HG02973 (cell line): ENCODE measurements around the gene LYZL2.
"Not testable (repeated sequence)": the region's sequence is repeated elsewhere in the genome, so short reads cannot be mapped to it uniquely, and the experiment has no call there.

Source experiments
- ATAC-seq: cut with Tn5 transposase; IDR thresholded peaks from one replicate; pipeline ENCODE4 v1.9.1; 2021; ENCODE audit warnings: moderate library complexity; ENCODE audit not compliant: unreplicated experiment

The LYZL2 gene

GRCh38 chr10:30639946-30640786, 10.6 kb upstream of the LYZL2 start:
- ATAC-seq = no peak

- no peak for ATAC-seq
These were observed 8.4 kb upstream of the LYZL2 start for GRCh38 chr10:30637881-30638467.

GRCh38 chr10:30631188-30631587, 1.6 kb upstream of the LYZL2 start:
- no peak for ATAC-seq

GRCh38 chr10:30630571-30630970, 1.0 kb upstream of the LYZL2 start:
- ATAC-seq = no peak

GRCh38 chr10:30628576-30628975, 977 bp downstream of the LYZL2 start:
- ATAC-seq = not testable (repeated sequence)

- not testable (repeated sequence) for ATAC-seq
These were observed 2.7 kb downstream of the LYZL2 start for GRCh38 chr10:30626837-30627236.

GRCh38 chr10:30626196-30626595, 3.4 kb downstream of the LYZL2 start:
- not testable (repeated sequence) for ATAC-seq

GRCh38 chr10:30625080-30625479, 4.5 kb downstream of the LYZL2 start:
- no peak for ATAC-seq

- ATAC-seq = no peak
These were observed 9.6 kb downstream of the LYZL2 start for GRCh38 chr10:30619966-30620365.

- ATAC-seq = no peak
These were observed 12.5 kb downstream of the LYZL2 start for GRCh38 chr10:30617070-30617469.

GRCh38 chr10:30611041-30611440, 18.5 kb downstream of the LYZL2 start:
- not testable (repeated sequence) for ATAC-seq

- ATAC-seq = no peak
These were observed 21.7 kb downstream of the LYZL2 start for GRCh38 chr10:30607814-30608213.

- ATAC-seq = no peak
These were observed 23.2 kb downstream of the LYZL2 start for GRCh38 chr10:30606313-30606712.

- not testable (repeated sequence) for ATAC-seq
These were observed 24.0 kb downstream of the LYZL2 start for GRCh38 chr10:30605341-30606121.

- ATAC-seq = no peak
These were observed 26.0 kb downstream of the LYZL2 start for GRCh38 chr10:30603589-30603988.

GRCh38 chr10:30602747-30603146, 26.8 kb downstream of the LYZL2 start:
- ATAC-seq = no peak

- ATAC-seq = no peak
These were observed 29.5 kb downstream of the LYZL2 start for GRCh38 chr10:30600005-30600404.

GRCh38 chr10:30598105-30598776, 31.3 kb downstream of the LYZL2 start:
- no peak for ATAC-seq

- not testable (repeated sequence) for ATAC-seq
These were observed 32.1 kb downstream of the LYZL2 start for GRCh38 chr10:30597433-30597824.

- not testable (repeated sequence) for ATAC-seq
These were observed 32.8 kb downstream of the LYZL2 start for GRCh38 chr10:30596493-30597432.
